Adrenal gland (tissue), 12 donors: ENCODE measurements around the gene LRP1B. TPM values are rescaled to one million over a fixed set of nuclear protein-coding genes. Genes with fewer than 3 reads are reported as not detected.

ENCODE experiments used
- DNase-seq, 7 donors: peaks; one replicate each; pipeline ENCODE4 v3.0.0-alpha.2; 2019 to 2020
- H3K27ac ChIP-seq, 5 donors: fragments of 200-600 bp; sonication (generic) in 4 of 5; 1 replicate in 3 of 5; 2 replicates in 2 of 5; pipeline versions ENCODE4 v1.5.1 to v1.8.0; 2016 to 2020; ENCODE audit warnings: mild to moderate bottlenecking in 1 of 5
- H3K27me3 ChIP-seq: fragments of 200-600 bp; 2 replicates; pipeline ENCODE4 v1.8.0; 2021
- H3K36me3 ChIP-seq, 2 donors: fragments of 200-600 bp; replicated peaks in 1 of 2; 1 replicate in 1 of 2; 2 replicates in 1 of 2; pipeline versions ENCODE4 v1.5.1 to v1.8.0; 2018 to 2022
- H3K4me1 ChIP-seq, 2 donors: fragments of 200-600 bp; replicated peaks in 1 of 2; 1 replicate in 1 of 2; 2 replicates in 1 of 2; pipeline versions ENCODE4 v1.5.1 to v1.8.0; 2018 to 2021
- H3K4me3 ChIP-seq, 4 donors: fragments of 200-600 bp; sonication (generic) in 3 of 4; one replicate each; pipeline ENCODE4 v1.5.1; 2016 to 2018
- H3K9me3 ChIP-seq, 3 donors: fragments of 200-600 bp; sonication (generic) in 1 of 3; replicated peaks in 1 of 3; 1 replicate in 2 of 3; 2 replicates in 1 of 3; pipeline versions ENCODE4 v1.5.1 to v1.8.0; 2016 to 2021
- POLR2A ChIP-seq, 2 donors: fragments of 450-650 bp; IDR thresholded peaks; one replicate each; pipeline ENCODE4 v1.6.1; 2017; ENCODE audit warnings: antibody characterized with exemption in 2 of 2, mild to moderate bottlenecking in 2 of 2, moderate library complexity in 1 of 2
- WGBS, 4 donors: extraction: QIAGEN DNeasy Blood & Tissue Kit in 2 of 4; methylation state at CpG; one replicate each; pipeline versions ENCODE4 v1.1.5 to v1.1.7; 2013 to 2017; 5-methylcytosine and 5-hydroxymethylcytosine counted together
- intact Hi-C, 2 donors: fragments of 100-400 bp; cut with DNase I; formaldehyde crosslinking; loops; one replicate each; pipeline versions ENCODE4 v1.14.1 to v1.15.0; 2022 to 2023
- microRNA-seq, 3 donors: library from miRNA; unstranded; fragments of <30 nt; microRNA quantifications; one replicate each; pipeline ENCODE4, GENCODE V29; 2017 to 2020
- polyA plus RNA-seq, 3 donors: library from polyadenylated mRNA; stranded (reverse); fragments of 200-250 nt in 2 of 3; fragments of 350-450 nt in 1 of 3; fragmentation: Illumina TruSeq in 1 of 3; extraction: RNeasy Lipid Tissue Mini Kit (QIAGEN cat#74804) in 1 of 3; gene quantifications; one replicate each; pipeline ENCODE4 v1.2.3, GENCODE V29; 2013 to 2014
- small RNA-seq, 2 donors: library from RNA; depleted of rRNA; stranded (forward); fragments of <200 nt; gene quantifications; one replicate each; pipeline ENCODE3, GENCODE V24; 2016
- total RNA-seq, 9 donors: library from RNA; depleted of rRNA in 4 of 9; stranded (reverse); fragments of >200 nt in 4 of 9; fragments of 120-200 nt in 1 of 9; fragmentation: NEBNext Ultra II Directional in 1 of 9; extraction: Animal tissue kit (Norgen Biotek cat#: 25700) in 1 of 9; gene quantifications; one replicate each; pipeline versions ENCODE4 v1.1.0 to v1.2.4, GENCODE V29; 2013 to 2023
- TF ChIP-seq, protein P1 (sequence below), 6 experiments: fragments of 450-650 bp in 4 of 6; fragments of 200-600 bp in 2 of 6; sonication (generic) in 1 of 6; IDR thresholded peaks; 1 replicate in 5 of 6; 2 replicates in 1 of 6; pipeline versions ENCODE4 v1.5.1 to v1.8.0; 2016 to 2021; ENCODE audit warnings: antibody characterized with exemption in 6 of 6, mild to moderate bottlenecking in 2 of 6, moderate library complexity in 1 of 6
- donor health status: healthy with polysubstance abuse.
- donor health status: Bipolar disorder and iron deficiency.
- donor health status: DM: yes; HTN: yes; CAD: no.
- donor health status: DM: no; HTN: no; CAD: no.
- donor health status: DM: no; HTN: no; CAD: no.
- donor health status: DM: yes; HTN: yes; CAD: no.

LRP1B gene
- total and polyA plus RNA-seq, 12 donors = 0.84 to 5.4 (median 2.1) TPM

DNA sequence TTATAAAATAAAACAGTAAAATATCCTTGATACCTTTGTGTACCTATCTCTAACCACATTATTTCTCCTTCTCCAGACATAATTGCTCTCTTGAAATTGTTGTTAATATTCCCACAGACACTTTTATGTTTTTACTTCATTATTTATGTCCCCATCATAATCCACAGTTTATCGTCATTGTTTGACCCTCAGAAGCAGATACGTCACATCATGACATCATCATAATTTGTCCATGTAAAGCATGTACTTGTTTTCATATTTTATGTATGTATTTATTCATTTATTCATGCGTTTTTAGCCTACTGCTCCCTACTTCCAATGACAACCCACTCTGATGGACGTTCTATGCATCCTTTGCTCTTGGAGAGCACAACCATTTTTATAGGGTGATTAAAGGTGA, 1943.7 kb downstream of the LRP1B start:
- WGBS, 4 donors = 76 to 86% (median 80%) methylated on average over 4 of the region's 4 CpGs
- no peaks in the 10 kb centered on the region for H3K4me1 ChIP-seq
- H3K9me3 ChIP-seq = no peaks in the 10 kb centered on the region
- DNase-seq = no peak
- H3K36me3 ChIP-seq = no peaks in the 10 kb centered on the region
- H3K27me3 ChIP-seq = no peaks in the 10 kb centered on the region
- TF ChIP-seq, protein P1, sequence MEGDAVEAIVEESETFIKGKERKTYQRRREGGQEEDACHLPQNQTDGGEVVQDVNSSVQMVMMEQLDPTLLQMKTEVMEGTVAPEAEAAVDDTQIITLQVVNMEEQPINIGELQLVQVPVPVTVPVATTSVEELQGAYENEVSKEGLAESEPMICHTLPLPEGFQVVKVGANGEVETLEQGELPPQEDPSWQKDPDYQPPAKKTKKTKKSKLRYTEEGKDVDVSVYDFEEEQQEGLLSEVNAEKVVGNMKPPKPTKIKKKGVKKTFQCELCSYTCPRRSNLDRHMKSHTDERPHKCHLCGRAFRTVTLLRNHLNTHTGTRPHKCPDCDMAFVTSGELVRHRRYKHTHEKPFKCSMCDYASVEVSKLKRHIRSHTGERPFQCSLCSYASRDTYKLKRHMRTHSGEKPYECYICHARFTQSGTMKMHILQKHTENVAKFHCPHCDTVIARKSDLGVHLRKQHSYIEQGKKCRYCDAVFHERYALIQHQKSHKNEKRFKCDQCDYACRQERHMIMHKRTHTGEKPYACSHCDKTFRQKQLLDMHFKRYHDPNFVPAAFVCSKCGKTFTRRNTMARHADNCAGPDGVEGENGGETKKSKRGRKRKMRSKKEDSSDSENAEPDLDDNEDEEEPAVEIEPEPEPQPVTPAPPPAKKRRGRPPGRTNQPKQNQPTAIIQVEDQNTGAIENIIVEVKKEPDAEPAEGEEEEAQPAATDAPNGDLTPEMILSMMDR (IDR thresholded peaks at IDR 0.05) = no peak
- no peak for TF ChIP-seq POLR2A (IDR thresholded peaks at IDR 0.05)
- H3K4me3 ChIP-seq = no peak overlapping the region
- no peak overlapping the region for H3K27ac ChIP-seq
- intact Hi-C loops = no loop called here

DNA sequence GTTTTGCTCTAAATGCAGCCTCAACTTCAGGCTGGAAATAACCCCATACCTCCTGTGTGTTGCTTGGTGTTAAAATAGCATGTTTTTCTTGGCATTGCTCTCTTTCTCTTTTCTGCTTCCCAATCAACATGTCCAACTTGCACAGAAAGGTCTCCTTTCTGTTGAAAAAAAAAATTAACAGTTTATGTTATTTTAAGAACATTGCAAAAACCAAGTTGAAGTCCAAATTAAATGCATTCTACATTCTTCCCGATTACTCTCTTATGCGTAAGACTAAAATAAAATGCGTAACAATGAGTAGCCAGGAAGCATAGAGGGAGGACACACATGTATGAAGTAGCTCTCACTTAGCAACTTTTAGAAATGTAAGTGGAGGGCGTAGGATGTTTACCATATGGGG, 1944.5 kb downstream of the LRP1B start:
- no peak overlapping the region for H3K4me3 ChIP-seq
- H3K9me3 ChIP-seq = no peaks in the 10 kb centered on the region
- DNase-seq = no peak
- H3K36me3 ChIP-seq = no peaks in the 10 kb centered on the region
- H3K4me1 ChIP-seq = no peaks in the 10 kb centered on the region
- no peak overlapping the region for H3K27ac ChIP-seq
- intact Hi-C loops = no loop called here
- WGBS, 4 donors = 65 to 74% (median 69%) methylated on average over 4 of the region's 4 CpGs
- TF ChIP-seq, protein P1 (IDR thresholded peaks at IDR 0.05) = no peak
- no peak for TF ChIP-seq POLR2A (IDR thresholded peaks at IDR 0.05)
- H3K27me3 ChIP-seq = no peaks in the 10 kb centered on the region

DNA sequence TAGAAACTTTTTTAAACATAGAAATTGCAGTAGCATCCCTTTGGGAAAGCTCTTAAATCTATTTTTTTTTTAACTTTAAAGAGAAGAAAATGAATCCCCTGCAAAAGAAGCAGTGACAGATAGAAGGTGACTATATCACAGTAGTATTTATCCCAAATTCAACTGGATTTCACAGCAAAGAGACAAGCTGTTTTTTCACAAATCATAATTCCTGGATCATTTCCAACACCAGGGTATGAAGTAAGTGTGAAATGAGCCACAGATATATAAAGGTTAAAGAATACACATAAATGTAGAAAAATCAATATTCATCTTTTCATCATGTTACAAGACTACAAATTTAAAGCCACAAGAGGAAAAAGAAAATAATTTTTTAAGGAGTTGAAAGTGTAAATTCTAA, 1945.7 kb downstream of the LRP1B start:
- Histone ChIP-seq H3K4me3 (no peak overlapping the region), H3K9me3 (no peaks in the 10 kb centered on the region), H3K4me1 (no peaks in the 10 kb centered on the region), H3K27me3 (no peaks in the 10 kb centered on the region), H3K27ac (no peak overlapping the region), H3K36me3 (no peaks in the 10 kb centered on the region)
- TF ChIP-seq, protein P1 (IDR thresholded peaks at IDR 0.05) = no peak
- TF ChIP-seq POLR2A (IDR thresholded peaks at IDR 0.05) = no peak
- DNase-seq = no peak
- intact Hi-C loops = no loop called here

DNA sequence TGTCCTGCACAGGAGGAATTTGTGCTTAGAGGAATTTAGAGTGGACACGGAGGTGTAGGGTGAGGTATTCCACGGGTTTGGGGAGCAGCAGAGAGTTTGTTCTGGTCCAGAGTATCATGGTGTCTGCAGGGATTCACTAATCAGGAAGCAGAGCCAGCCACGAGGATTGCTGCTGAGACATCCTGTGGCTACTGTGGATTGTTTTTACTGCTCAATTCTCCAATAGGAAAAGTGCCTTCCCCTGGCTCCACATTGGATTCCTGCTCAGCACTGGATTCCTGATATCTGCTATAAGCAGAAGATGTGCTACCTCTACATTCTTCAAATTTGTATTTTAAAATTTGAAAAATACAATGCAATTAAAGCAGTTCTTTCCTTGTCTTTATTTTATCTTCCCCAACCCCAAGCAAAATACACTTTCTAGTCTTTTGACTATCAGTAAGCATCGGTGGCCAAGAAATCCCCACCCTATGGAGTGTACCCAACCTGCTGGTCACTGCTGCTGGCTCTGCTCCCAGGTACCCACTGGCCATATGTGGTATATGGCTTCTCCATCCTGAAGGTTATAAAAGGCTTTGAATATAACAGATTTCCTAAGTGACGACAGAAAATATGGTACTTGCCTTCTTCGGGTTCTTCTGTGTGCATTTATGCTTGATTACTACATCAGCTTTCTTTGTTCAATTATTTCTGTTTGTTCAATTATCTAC, 1947.6 kb downstream of the LRP1B start:
- Histone ChIP-seq H3K27me3 (no peaks in the 10 kb centered on the region), H3K27ac (no peak overlapping the region), H3K4me1 (no peaks in the 10 kb centered on the region), H3K9me3 (no peaks in the 10 kb centered on the region), H3K36me3 (no peaks in the 10 kb centered on the region), H3K4me3 (no peak overlapping the region)
- WGBS, 4 donors = 77 to 86% (median 83%) methylated on average over 6 of the region's 6 CpGs
- TF ChIP-seq, protein P1 (IDR thresholded peaks at IDR 0.05) = no peak
- no peak for TF ChIP-seq POLR2A (IDR thresholded peaks at IDR 0.05)
- no peak for DNase-seq
- intact Hi-C loops = no loop called here

Small RNA genes within 50 kb of the gene (microRNA-seq; reads per million reads assigned to microRNA genes)
- 0 to 0.28 (median 0) reads per million in 3 donors for gene MIR7157

Small RNA genes within 50 kb of the gene (small RNA-seq; reads per million reads assigned to genes)
- gene AC068287.1 (0 reads per million in 2 donors), gene MTCO1P44 (0 reads per million in 2 donors), gene RF00019 (0 reads per million in 2 donors), gene RF02271 (0 reads per million in 2 donors), gene RNU6-904P (0 reads per million in 2 donors)
